Parathyroid adenoma (tissue), 2 donors: ENCODE results near the gene ZCCHC24.

ENCODE experiments used
- H2AFZ ChIP-seq: fragments of 300-600 bp; sonication (generic); one replicate; pipeline ENCODE4 v1.7.0; 2017; ENCODE audit warnings: antibody characterized with exemption, mild to moderate bottlenecking
- H3K27ac ChIP-seq: fragments of 300-600 bp; sonication (generic); one replicate; pipeline ENCODE4 v1.7.0; 2017
- H3K27me3 ChIP-seq: fragments of 300-600 bp; sonication (generic); one replicate; pipeline ENCODE4 v1.7.0; 2017; ENCODE audit warnings: low read length; ENCODE audit not compliant: control insufficient read depth, insufficient read depth
- H3K36me3 ChIP-seq: fragments of 300-600 bp; sonication (generic); one replicate; pipeline ENCODE4 v1.7.0; 2017; ENCODE audit warnings: low read length; ENCODE audit not compliant: control insufficient read depth, insufficient read depth
- H3K4me1 ChIP-seq: fragments of 300-600 bp; sonication (generic); one replicate; pipeline ENCODE4 v1.7.0; 2017; ENCODE audit warnings: control low read depth
- H3K4me2 ChIP-seq: fragments of 300-600 bp; sonication (generic); one replicate; pipeline ENCODE4 v1.7.0; 2017; ENCODE audit warnings: low read length
- H3K4me3 ChIP-seq: fragments of 300-600 bp; sonication (generic); one replicate; pipeline ENCODE4 v1.7.0; 2017; ENCODE audit warnings: low read depth, low read length
- H3K79me2 ChIP-seq: fragments of 300-600 bp; sonication (generic); one replicate; pipeline ENCODE4 v1.7.0; 2017; ENCODE audit warnings: control low read depth
- H3K9ac ChIP-seq: fragments of 300-600 bp; sonication (generic); one replicate; pipeline ENCODE4 v1.7.0; 2017; ENCODE audit warnings: mild to moderate bottlenecking
- H3K9me3 ChIP-seq: fragments of 300-600 bp; sonication (generic); one replicate; pipeline ENCODE4 v1.7.0; 2017; ENCODE audit warnings: low read length; ENCODE audit not compliant: control insufficient read depth
- CTCF ChIP-seq: fragments of 300-600 bp; sonication (generic); IDR thresholded peaks from one replicate; pipeline ENCODE4 v1.7.0; 2017; ENCODE audit warnings: antibody characterized with exemption, mild to moderate bottlenecking
- donor health status: primary hyperparathyroidism.

ZCCHC24 gene

GRCh38 chr10:79445977-79446757 lies 743 bp upstream of the ZCCHC24 start:
- no peak overlapping the region for H3K9ac ChIP-seq
- no peaks in the 10 kb centered on the region for H3K9me3 ChIP-seq
- no peaks in the 10 kb centered on the region for H3K36me3 ChIP-seq
- no peaks in the 10 kb centered on the region for H3K27me3 ChIP-seq
- H3K4me2 ChIP-seq, result peak overlapping the region; percentile 70
- peak overlapping the region; percentile 92 for H2AFZ ChIP-seq
- H3K27ac ChIP-seq, result peak overlapping the region; percentile 75
- TF ChIP-seq CTCF, result no peak
- H3K4me1 ChIP-seq, result peaks cover 21% of the 10 kb centered on the region
- H3K79me2 ChIP-seq, result peaks cover 26% of the 10 kb centered on the region
- peak overlapping the region; percentile 47 for H3K4me3 ChIP-seq

GRCh38 chr10:79444199-79445119 lies 965 bp downstream of the ZCCHC24 start:
- H3K9ac ChIP-seq, result no peak overlapping the region
- H3K36me3 ChIP-seq, result no peaks in the 10 kb centered on the region
- peak overlapping the region; percentile 37 for H3K27ac ChIP-seq
- H3K4me3 ChIP-seq, result peak overlapping the region; percentile 68
- H3K4me2 ChIP-seq, result peak overlapping the region; percentile 76
- no peaks in the 10 kb centered on the region for H3K27me3 ChIP-seq
- H3K9me3 ChIP-seq, result no peaks in the 10 kb centered on the region
- H2AFZ ChIP-seq, result peak overlapping the region; percentile 68
- peaks cover 19% of the 10 kb centered on the region for H3K4me1 ChIP-seq
- TF ChIP-seq CTCF, result no peak
- H3K79me2 ChIP-seq, result peaks cover 37% of the 10 kb centered on the region

GRCh38 chr10:79443338-79444198 lies 1.9 kb downstream of the ZCCHC24 start:
- H3K27me3 ChIP-seq, result no peaks in the 10 kb centered on the region
- no peak for TF ChIP-seq CTCF
- H2AFZ ChIP-seq, result peak overlapping the region; percentile 13
- H3K9me3 ChIP-seq, result no peaks in the 10 kb centered on the region
- H3K79me2 ChIP-seq, result peaks cover 41% of the 10 kb centered on the region
- H3K9ac ChIP-seq, result no peak overlapping the region
- no peaks in the 10 kb centered on the region for H3K36me3 ChIP-seq
- H3K4me1 ChIP-seq, result peaks cover 10% of the 10 kb centered on the region
- peak overlapping the region; percentile 37 for H3K27ac ChIP-seq
- H3K4me2 ChIP-seq, result peak overlapping the region; percentile 76
- H3K4me3 ChIP-seq, result peak overlapping the region; percentile 68

- no peak overlapping the region for H3K4me2 ChIP-seq
- no peak overlapping the region for H3K4me3 ChIP-seq
- TF ChIP-seq CTCF, result no peak
- H3K9me3 ChIP-seq, result no peaks in the 10 kb centered on the region
- H3K27ac ChIP-seq, result no peak overlapping the region
- no peak overlapping the region for H3K9ac ChIP-seq
- no peak overlapping the region for H2AFZ ChIP-seq
- H3K4me1 ChIP-seq, result peaks cover 7% of the 10 kb centered on the region
- H3K36me3 ChIP-seq, result no peaks in the 10 kb centered on the region
- no peaks in the 10 kb centered on the region for H3K27me3 ChIP-seq
- H3K79me2 ChIP-seq, result peaks cover 43% of the 10 kb centered on the region
These were observed 3.0 kb downstream of the ZCCHC24 start for GRCh38 chr10:79442171-79443040.
